Stimulated activated CD8-positive, alpha-beta memory T cell treated with anti-CD3 and anti-CD28 coated beads, Interleukin-4, amount 100 ng/mL, for 48 hours (primary cell): Measurements from ENCODE around the gene PABPC1L.
"Not testable (repeated sequence)": the region's sequence is repeated elsewhere in the genome, so short reads cannot be mapped to it uniquely, and the experiment has no call there.

Experiments
- DNase-seq: peaks from one replicate; pipeline ENCODE4 v3.0.0-alpha.2; 2020

PABPC1L gene

DNA sequence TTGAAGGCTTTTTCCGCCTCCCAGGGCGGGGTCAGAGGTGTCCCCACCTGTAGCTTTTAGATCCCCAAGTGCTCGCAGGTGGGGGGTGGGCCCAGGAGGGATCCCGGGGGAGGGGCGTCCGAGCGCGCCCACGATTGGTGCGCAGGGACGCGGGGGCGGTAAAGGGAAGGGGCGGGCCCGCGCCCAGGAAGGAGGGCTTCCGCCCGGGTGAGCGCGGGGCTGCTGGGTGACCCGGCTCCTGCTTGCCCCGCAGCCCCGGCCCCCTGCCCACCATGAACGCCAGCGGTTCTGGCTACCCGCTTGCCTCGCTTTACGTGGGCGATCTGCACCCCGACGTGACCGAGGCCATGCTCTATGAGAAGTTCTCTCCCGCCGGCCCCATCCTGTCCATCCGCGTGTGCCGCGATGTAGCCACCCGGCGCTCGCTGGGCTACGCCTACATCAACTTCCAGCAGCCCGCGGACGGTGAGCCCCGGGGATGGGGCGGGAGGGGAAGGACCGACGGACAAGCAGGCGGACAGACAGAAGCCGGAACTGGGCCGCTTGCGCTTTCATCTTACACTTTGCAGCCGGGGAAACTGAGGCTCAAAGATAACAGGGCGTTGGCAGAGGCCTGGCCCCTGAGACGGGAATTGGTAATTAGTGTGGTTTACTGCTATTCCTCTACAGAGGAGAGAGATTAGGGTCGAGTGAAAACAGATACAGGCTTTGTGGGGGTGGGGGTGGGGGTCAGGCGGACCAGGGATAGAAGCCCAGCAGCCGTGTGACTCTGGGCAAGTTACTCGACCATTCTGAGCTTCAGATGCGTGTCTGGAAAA is at the start of gene PABPC1L:
TSS of gene PABPC1L (plus strand) at position 189 of the 818 bp plus-strand sequence. CDS start at position 273, 84 bp downstream.
- peak; percentile 87 for DNase-seq

DNA sequence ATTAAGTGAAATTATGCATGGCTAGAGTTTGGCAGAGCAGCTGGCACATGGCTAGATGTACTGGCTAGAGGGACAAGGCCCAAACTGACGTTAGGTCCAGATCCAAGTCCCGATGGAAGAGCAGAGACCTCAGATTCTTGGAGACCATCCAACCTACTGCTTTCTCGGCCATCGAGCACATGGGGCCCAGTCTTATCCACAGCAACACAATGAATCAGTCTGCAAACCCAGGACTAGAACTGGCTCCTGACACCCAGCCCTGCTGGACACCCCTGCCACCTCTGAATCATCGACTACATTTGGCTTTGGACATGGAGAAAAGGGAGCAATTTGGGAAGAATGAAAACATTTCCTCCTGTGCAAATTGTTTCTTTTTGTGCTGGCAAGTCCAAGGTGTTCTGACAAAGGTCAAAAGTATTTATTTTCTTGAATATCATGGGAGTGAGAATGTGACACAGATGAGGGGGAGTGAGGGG is 48.3 kb upstream of the PABPC1L start:
- no peak for DNase-seq

DNA sequence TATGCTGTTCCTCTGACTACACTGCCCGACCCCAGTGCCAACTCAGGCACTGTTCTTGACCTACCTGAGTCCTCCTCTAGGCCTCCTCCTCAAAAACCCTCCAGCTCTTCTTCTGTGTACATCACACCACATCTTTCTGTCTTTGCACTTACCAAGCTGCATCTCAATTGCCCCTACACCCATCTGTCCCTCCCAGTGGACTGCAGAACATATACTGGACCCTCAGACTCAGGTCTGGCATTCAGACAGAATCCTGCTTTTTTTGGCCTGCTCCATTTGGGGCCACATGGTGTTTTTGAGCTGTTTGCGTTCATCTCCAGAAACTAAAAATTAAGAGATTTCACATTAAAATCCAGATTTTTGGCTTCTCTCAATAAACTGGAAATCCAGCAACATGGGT is 47.6 kb upstream of the PABPC1L start:
- DNase-seq, result no peak

DNA sequence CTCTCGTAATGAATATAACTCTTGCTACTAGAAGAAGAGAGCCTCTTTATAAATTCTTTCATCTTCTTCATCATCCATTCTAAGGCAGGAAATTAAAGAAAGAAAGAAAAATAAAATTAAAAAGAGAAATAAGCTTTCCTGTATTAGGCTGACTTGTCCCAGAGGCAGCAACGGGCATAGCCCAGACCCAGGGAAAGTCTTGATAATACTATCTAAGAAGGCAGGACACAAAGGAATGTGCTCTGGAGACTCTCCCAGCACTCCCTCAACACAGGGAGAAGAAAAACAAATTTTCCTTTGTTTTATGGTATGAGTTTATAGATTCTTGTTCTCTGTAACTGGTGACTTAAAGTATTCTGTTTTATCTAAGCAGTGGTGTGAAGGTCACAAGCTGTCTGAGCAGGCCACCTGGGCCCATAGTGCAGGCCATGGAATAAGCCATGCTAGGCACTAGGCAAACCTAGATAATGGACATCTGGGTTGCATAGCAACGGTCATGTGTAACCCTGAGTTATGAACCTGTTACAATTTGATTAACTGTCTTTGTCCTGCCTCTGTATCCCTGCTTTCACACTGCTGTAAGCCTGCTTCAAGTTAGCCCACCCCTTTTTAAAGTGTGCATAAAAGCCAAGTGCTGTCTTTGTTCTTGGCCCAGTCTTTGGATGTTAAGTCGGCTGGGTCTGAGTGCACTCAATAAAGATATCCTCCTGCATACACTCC is 46.3 kb upstream of the PABPC1L start:
- DNase-seq, result not testable (repeated sequence)

DNA sequence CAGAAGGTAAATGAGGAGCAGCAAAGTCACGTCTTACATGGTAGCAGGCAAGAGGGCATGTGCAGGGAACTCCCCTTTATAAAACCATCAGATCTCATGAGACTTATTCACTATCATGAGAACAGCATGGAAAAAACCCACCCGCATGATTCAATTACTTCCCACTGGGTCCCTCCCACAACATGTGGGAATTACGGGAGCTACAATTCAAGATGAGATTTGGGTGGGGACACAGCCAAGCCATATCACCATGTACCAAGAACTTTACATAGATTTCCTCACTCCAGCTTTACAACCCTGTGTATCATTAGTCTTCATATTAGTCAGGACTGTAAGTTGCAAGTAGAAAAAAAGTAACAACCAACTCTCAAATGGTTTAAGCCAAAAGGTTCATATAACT is 45.4 kb upstream of the PABPC1L start:
- DNase-seq, result not testable (repeated sequence)

DNA sequence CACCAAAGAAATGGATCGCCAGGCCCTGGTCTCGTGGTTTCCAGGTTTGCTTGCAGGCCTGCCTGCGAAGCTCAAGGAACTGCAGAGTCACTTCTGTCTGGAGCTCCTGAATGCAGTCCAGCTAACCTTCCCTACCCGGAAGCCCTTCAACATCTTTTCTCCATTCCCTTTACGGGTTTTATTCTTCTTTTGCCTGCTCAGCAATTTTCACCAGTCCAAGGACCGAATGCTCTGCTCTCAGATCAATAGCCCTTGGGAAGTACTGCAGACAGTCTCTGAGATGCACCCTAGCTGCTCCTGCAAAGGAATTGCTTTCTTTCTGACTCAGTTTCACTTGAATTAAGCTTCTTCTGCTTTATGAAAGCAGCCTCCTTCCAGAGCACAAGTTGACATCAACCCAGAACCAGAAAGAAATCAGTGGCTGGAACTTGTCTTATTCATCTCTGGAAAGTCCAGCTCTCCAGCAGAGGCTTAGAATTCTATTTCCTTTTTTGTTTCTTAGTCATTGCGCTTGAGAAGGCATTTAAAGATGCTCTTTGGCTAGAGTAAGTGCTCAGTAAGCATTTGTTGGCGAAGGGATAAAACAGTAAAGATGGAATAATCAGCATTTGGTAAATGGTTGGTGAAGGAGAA is 43.0 kb upstream of the PABPC1L start:
- DNase-seq, result no peak

DNA sequence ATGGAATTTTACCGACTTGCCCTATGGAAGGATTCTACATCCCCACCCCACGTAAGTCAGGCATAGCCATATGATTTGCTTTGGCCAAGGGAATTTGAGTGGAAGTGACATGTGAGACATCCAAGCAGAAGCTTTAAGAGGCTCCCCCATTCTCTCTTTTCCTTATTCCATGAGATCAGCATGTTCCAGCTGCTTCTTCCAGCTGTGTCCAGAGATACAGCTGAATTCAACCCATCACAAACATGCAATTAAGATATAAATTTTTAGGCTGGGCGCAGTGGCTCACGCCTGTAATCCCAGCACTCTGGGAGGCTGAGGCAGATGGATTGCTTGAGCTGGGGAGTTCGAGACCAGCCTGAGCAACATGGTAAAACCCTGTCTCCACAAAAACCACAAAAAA is 40.4 kb upstream of the PABPC1L start:
- DNase-seq, result no peak

DNA sequence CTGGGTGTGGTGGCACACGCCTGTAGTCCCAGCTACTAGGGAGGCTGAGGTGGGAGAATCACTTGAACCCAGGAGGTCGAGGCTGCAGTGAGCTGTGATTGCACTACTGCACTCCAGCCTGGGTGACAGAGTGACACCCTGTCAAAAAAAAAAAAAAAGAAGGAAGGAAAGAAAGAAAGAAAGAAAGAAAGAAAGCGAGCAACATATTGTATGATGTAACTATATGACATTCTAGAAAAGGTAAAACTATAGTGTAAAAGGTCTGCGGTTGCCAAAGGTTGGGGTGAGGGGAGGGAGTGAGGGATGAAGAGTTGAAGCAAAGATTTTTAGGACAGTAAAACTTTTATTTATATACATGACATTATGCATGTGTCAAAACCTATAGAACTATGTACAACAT is 27.5 kb upstream of the PABPC1L start:
- DNase-seq, result not testable (repeated sequence)

DNA sequence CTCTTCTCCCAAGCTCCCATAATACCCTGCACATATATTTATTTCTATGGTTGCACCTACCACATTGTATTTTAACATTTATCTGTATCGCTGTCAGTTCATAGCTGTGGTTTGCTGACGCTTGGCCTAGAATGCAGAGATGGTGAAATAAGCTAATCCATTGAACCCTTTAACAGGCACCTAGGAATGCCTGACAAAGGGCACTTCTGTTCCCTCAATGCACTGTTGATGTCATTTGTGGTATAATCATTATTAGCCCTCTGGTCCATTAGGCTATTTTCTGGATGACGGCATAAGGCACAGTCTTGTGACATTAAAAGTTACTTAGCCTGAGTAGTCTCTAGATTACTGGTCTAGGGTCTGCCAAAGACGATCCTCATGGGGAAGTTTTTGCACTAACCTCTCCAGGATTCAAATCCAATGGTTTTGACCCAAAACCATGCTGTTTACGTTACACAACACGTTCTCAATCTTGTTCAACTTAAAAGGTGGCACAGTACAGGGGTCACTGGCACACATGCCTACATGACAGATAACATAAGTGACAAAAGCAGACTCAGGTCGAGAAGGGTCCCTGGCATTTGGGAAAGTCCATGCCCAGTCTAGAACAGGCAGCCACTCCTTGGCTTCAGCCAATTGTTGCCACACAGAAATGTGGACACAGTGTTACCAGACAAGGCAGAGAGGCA is 26.5 kb upstream of the PABPC1L start:
- no peak for DNase-seq

DNA sequence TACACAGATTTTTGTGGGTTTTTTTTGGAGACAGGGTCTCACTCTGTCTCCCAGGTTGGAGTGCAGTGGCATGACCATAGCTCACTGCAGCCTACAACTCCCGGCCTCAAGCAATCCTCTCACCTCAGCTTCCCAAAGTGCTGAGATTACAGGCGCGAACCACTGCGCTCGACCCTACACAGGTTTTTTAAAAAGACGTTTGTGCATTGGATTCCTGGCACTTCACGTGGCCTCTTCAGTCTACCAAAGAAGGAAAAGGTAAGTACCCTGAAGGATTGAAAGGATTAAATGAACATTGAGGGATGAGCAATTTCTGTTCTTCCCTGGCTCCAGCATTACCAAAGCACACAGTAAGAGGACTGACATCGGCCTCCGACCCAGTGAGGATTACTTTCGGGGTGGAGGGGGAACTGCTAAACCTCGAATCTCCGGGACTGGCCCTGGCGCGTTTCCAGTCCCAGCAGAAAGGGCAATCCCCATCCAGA is 24.9 kb upstream of the PABPC1L start:
- no peak for DNase-seq

DNA sequence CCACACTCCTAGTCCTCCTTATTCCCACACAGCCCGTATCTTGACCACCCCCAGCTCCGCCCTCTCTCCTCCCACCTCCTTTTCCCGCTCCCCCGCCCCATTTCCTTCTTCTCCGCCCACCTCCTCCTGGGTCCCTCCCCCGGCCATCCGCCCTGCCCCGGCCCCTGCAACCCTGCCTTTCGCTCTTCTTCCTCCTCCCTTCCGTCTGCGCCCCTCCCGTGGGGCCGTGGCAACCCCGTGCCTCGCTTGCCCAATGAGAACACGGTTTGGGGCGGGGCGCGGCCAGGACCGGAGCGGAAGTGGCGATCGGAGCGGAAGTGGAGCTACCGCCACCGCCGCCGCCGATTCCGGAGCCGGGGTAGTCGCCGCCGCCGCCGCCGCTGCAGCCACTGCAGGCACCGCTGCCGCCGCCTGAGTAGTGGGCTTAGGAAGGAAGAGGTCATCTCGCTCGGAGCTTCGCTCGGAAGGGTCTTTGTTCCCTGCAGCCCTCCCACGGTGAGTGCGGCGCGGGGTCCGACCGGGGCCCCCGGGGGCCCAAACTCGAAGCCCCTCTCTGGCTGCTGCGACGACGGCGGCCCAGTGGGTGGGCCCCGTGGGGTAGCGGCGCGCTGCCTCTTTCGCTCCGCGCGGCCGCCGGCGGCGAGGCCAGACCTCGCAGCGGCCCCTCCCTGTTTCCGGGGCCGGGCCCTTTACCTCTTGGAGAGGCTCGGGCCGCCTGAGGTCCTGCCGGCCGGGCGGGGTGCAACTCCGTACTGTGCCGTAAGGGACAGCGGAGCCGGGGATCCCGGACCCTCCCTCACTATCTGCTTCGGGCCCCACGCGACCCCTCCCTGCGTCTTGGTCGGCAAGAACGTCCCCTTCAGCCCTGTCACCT is 24.2 kb upstream of the PABPC1L start, which contains the start of gene YWHAB:
TSS of gene YWHAB (plus strand) at position 314 of the 874 bp plus-strand sequence. CDS start 15,829 bp downstream, outside the sequence.
- peak; percentile 99 for DNase-seq

DNA sequence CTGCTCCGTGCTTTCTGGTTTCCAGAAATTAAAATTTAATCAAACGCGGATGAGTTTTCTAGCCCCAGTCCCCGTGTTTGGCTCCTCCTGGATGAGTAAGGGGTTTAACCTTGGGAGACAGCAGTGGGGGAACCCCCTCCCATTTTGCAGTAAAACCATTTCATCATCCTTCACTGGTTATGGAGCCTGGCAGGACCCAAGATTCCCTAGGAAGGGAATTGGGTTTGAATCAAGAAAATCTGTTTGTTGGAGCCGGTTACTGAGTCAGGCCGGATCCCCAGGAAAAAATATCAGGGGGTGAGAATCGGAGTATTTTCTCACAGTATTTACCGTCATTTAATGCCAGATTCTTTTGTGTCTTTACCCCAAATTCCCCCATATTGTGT is 23.6 kb upstream of the PABPC1L start:
- DNase-seq, result no peak

DNA sequence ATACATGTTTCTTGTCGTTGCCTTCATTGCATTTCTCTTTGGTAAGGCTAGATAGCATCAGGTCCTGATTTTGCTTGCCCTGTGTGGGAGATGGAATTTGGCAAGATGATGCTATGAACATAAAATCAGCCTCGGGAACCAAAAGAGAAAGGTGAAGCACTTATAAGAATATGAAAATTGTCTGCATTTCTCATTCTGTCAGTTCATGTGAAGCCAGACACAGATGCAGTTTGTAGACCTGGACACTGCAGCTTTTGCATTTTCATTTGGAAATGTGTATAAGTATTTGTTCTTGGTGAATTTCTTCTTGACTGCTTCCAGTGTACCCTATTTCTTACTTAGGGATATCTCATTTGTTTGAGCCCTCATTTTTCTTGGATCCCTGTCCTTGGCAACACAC is 23.0 kb upstream of the PABPC1L start:
- DNase-seq, result no peak

DNA sequence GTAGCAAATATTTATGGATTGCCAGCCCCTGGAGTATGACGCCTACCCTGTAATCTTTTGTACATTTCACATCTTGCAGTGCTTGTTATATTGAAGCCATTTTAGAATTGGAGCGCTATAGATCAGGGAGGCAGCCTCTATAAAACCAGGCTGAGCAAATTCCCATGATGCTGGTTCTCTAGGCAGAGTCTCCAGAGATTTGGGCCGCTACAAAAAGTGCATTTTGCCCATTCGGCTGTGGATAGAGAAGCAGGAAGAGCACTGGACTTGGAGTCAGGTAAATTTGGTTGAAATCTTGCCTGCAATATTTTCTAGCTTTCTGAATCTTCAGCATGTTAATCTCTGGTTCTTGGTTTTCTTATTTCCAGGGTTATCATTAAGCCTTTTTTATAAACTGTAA is 22.4 kb upstream of the PABPC1L start:
- no peak for DNase-seq

DNA sequence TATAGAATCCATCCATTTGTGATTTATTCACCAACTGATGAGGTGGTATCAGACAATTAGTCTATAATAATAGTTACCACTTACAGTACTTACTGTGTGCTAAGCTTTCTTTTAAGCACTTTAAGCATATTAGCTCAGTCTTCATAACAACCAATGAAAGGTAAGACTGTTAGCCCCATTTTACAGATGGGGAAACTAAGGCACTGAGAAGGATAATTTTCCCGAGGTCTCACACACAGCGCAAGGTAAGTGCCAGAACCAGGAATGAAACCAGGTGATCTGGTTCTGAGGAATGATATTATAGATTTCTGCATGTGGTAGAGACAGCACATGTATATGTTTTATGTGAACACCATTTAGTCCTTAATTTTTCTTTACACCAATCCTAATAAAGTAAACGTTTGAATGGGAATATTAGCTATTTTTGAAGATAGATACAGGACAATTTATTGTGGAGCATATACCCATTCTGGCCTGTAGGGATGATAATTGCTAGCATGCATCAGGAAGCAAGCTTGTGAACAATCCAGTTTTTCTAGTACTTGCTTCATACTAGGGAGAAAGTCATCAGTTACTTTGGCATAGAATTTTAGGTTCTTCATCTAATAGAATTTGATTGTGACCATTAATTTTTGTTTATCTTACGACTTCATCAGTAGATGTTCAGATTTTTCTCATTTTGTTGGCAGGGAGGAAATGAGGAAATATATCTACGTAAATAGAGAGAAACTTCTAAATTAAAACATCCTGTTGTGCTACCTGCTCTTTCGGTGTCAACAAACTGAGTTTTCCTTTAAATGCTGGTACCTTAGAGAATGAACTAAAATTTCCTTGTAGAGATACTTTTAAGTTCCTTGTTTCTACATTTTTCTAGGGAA is 21.4 kb upstream of the PABPC1L start:
- no peak for DNase-seq

DNA sequence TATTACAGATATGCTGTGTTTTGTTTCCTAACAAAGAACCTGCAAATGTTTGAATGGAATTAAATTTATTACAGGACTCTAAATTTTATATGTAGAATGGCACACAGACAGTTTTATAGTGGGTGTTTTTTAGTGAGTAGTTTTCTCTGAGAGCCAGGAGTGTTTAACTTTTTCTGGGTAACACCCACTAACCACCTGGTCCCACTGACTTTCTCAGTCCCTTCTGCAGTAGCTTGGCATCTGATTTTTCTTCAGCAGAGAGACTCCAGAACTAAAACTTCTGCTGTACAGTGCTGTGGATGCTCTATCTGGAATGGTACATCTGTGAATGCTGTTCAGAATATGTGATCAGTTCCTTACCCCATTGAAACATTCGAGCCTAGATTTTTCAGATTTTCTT is 18.0 kb upstream of the PABPC1L start:
- no peak for DNase-seq

DNA sequence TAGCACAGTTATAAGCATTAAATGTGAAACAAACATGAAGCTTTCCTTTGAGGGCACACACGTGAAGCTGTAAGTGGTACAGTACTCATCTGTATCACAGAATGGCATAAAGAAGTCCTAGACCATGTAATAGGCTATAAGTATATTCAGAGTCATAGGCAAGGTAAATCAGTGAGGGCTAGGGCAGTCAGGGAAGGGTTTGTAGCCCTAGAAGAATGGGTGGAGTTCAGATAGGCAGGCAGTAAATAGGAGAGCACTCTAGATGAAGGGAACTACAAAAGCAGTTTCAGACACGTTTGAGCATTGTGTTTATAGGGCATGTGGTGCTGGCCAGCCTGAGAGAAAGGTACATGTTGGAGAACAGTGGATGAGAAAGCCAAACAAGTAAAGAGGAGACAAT is 14.9 kb upstream of the PABPC1L start:
- DNase-seq, result no peak

DNA sequence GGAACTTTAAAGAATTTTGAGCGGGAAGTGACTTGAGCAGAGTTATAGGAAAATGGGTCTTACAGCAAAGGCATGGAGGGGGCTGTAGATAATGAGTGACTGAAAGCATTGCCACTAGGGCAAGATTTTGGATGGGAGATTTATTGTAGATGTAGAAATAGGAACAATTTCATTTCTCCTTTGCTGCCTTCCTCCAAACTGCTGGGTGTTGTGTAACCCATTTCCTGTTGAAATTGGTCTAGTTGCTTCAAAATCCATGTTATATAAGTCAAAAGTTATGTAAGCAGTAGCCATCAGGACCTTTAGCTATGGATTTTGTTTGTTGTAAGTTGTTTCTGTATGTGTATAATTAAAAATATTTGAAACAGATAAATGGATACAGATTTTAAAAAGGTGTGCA is 13.3 kb upstream of the PABPC1L start:
- no peak for DNase-seq

DNA sequence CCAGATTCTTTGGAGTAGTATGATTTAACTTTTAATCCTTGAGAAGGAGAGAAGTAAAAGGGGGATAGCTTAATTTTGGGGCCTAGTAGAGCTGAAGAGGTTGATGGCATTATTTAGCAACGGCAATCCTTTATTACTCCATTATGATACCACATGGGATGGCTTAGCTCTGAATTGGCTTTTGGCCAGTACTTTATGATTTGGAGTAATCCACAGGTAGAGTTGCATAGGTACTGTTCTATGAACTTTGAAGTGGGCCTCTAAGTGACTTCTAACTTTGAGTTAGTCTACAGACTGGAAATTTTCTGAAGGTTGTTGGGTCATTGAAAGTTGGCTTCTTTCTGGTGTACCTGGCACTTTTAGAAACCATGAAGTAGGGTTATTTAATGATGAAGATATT is 12.7 kb upstream of the PABPC1L start:
- DNase-seq, result no peak

DNA sequence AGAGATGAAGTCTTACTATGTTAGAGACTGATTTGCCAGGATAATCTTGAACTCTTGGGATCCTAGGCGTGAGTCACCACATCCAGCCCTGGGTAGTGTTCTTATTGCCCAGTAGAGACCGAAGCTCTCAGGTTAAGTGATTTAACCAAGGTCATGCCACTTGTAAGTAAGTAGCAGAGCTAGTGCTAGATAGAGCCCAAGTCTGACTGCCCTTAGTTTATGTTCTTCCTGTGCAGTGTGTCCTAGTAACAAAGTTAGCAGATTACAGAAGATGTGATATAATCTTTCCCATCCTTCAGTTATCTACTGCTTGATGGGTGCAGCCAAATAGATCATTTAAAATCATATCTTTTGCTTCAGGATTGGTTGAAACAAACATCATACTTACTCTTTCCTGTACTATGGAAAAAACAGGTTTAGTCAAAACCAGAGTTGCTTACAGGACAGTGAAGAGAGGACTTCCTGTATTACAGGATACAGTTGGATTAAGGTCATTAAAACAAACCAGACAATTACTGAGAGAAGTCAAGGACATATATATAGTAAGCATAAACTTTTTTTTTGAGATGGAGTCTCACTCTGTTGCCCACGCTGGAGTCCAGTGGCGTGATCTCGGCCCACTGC is 9.5 kb upstream of the PABPC1L start:
- DNase-seq, result no peak
